H1 (cell line): ENCODE results near the gene TMEM250. TPM values are rescaled to one million over a fixed set of nuclear protein-coding genes. Genes with fewer than 3 reads are reported as not detected.

Experiments used
- CTCF ChIA-PET: fragments of 300-600 bp; sonication (Branson Sonifier 250); formaldehyde crosslinking; loops from one replicate; lab custom pipeline; 2021; ENCODE audit not compliant: partially characterized antibody; lab: Charles Lee
- POLR2A ChIA-PET: fragments of 300-600 bp; sonication (Branson Sonifier 250); formaldehyde crosslinking; loops from one replicate; lab custom pipeline; 2021; ENCODE audit warnings: inconsistent platforms; ENCODE audit not compliant: partially characterized antibody; lab: Charles Lee
- DNase-seq, 2 experiments: peaks; one replicate each; pipeline versions ENCODE4 v3.0.0 to v3.0.0-alpha.2; 2010 to 2022; ENCODE audit warnings: low spot score in 2 of 2, low read depth in 1 of 2, mixed read lengths in 1 of 2
- FAIRE-seq: peaks from 2 replicates; lab custom pipeline; 2011; peaks lifted over from hg19 to GRCh38; lab: Jason Lieb, UNC
- H2AFZ ChIP-seq: 2 replicates; pipeline ENCODE4 v1.8.1; 2012; ENCODE audit warnings: low read length, inconsistent platforms
- H2AK5ac ChIP-seq: 2 replicates; pipeline ENCODE4 v1.6.1; 2013; ENCODE audit warnings: low read depth, low read length
- H2BK120ac ChIP-seq: replicated peaks from 2 replicates; pipeline ENCODE3; 2013; ENCODE audit warnings: low read depth, low read length, inconsistent platforms
- H2BK12ac ChIP-seq: 2 replicates; pipeline ENCODE4 v1.6.1; 2013; ENCODE audit warnings: low read depth, low read length
- H2BK15ac ChIP-seq: 2 replicates; pipeline ENCODE4 v1.6.1; 2013; ENCODE audit warnings: low read length
- H2BK20ac ChIP-seq: 2 replicates; pipeline ENCODE4 v1.6.1; 2013; ENCODE audit warnings: low read length
- H2BK5ac ChIP-seq: 2 replicates; pipeline ENCODE4 v1.6.1; 2013; ENCODE audit warnings: low read depth, low read length
- H3K14ac ChIP-seq: 2 replicates; pipeline ENCODE4 v1.6.1; 2013; ENCODE audit warnings: inconsistent platforms; ENCODE audit not compliant: insufficient read length
- H3K18ac ChIP-seq: 2 replicates; pipeline ENCODE4 v1.6.1; 2013; ENCODE audit warnings: low read length; ENCODE audit errors: extremely low read depth
- H3K23ac ChIP-seq: 2 replicates; pipeline ENCODE4 v1.6.1; 2013; ENCODE audit warnings: inconsistent platforms; ENCODE audit not compliant: insufficient read length
- H3K23me2 ChIP-seq: 2 replicates; pipeline ENCODE4 v1.6.1; 2013; ENCODE audit warnings: low read depth, low read length
- H3K27ac ChIP-seq: 2 replicates; pipeline ENCODE4 v1.6.1; 2011; ENCODE audit warnings: low read depth, low read length, inconsistent platforms
- H3K27me3 ChIP-seq, 4 experiments: replicated peaks in 1 of 4; 1 replicate in 1 of 4; 2 replicates in 3 of 4; pipeline versions ENCODE4 v1.6.1 to v1.8.1; 2011 to 2013; ENCODE audit warnings: low read length in 3 of 4, mild to moderate bottlenecking in 3 of 4, inconsistent platforms in 2 of 4, mixed read lengths in 2 of 4, moderate library complexity in 1 of 4; ENCODE audit not compliant: control insufficient read depth in 3 of 4, insufficient read depth in 3 of 4; ENCODE audit errors: extremely low read depth in 1 of 4
- H3K36me3 ChIP-seq, 4 experiments: 2 replicates each; pipeline versions ENCODE4 v1.6.1 to v1.8.1; 2011 to 2013; ENCODE audit warnings: mild to moderate bottlenecking in 4 of 4, low read length in 3 of 4, moderate library complexity in 2 of 4, control low read depth in 1 of 4, inconsistent platforms in 1 of 4; ENCODE audit not compliant: insufficient read depth in 4 of 4, control insufficient read depth in 2 of 4
- H3K4ac ChIP-seq: replicated peaks from 2 replicates; pipeline ENCODE3; 2013; ENCODE audit warnings: low read length, low read depth, mixed read lengths, inconsistent platforms; ENCODE audit not compliant: insufficient read length
- H3K4me1 ChIP-seq, 4 experiments: replicated peaks in 1 of 4; 1 replicate in 1 of 4; 2 replicates in 3 of 4; pipeline versions ENCODE4 v1.6.1 to v1.8.1; 2011 to 2013; ENCODE audit warnings: low read length in 3 of 4, inconsistent platforms in 2 of 4, mixed read lengths in 1 of 4; ENCODE audit not compliant: insufficient read depth in 4 of 4, control insufficient read depth in 3 of 4
- H3K4me2 ChIP-seq, 2 experiments: 2 replicates each; pipeline versions ENCODE4 v1.6.1 to v1.8.1; 2011 to 2013; ENCODE audit warnings: low read depth in 2 of 2, low read length in 2 of 2, control low read depth in 1 of 2, inconsistent platforms in 1 of 2, mild to moderate bottlenecking in 1 of 2; ENCODE audit not compliant: insufficient read depth in 1 of 2
- H3K4me3 ChIP-seq, 4 experiments: fragments of 200-600, 300-600 bp in 1 of 4; sonication (generic), shearing (Covaris generic), sonication (Bioruptor Twin) in 1 of 4; 2 replicates each; pipeline versions ENCODE4 v1.5.1 to v1.8.1; 2011 to 2016; ENCODE audit warnings: low read length in 4 of 4, low read depth in 3 of 4, control low read depth in 2 of 4, inconsistent platforms in 2 of 4, mild to moderate bottlenecking in 2 of 4, mixed read lengths in 1 of 4, moderate library complexity in 1 of 4; ENCODE audit not compliant: insufficient read depth in 2 of 4; ENCODE audit errors: extremely low read depth in 1 of 4
- H3K56ac ChIP-seq: replicated peaks from 2 replicates; pipeline ENCODE3; 2013; ENCODE audit warnings: low read depth, mild to moderate bottlenecking, mixed read lengths, low read length, inconsistent platforms; ENCODE audit not compliant: insufficient read length
- H3K79me1 ChIP-seq: 2 replicates; pipeline ENCODE4 v1.6.1; 2013; ENCODE audit warnings: low read depth, low read length, control low read depth
- H3K79me2 ChIP-seq, 2 experiments: 2 replicates each; pipeline versions ENCODE4 v1.6.1 to v1.8.1; 2012 to 2013; ENCODE audit warnings: low read length in 2 of 2, mild to moderate bottlenecking in 2 of 2, inconsistent platforms in 1 of 2; ENCODE audit not compliant: insufficient read depth in 2 of 2, control insufficient read depth in 1 of 2
- H3K9ac ChIP-seq, 4 experiments: replicated peaks in 1 of 4; 1 replicate in 1 of 4; 2 replicates in 3 of 4; pipeline versions ENCODE4 v1.6.1 to v1.8.1; 2011 to 2013; ENCODE audit warnings: low read depth in 3 of 4, low read length in 3 of 4, control low read depth in 2 of 4, mild to moderate bottlenecking in 2 of 4, moderate library complexity in 2 of 4, inconsistent platforms in 1 of 4; ENCODE audit errors: extremely low read depth in 1 of 4
- H3K9me3 ChIP-seq, 2 experiments: 2 replicates each; pipeline versions ENCODE4 v1.6.1 to v1.8.1; 2012 to 2013; ENCODE audit warnings: mild to moderate bottlenecking in 2 of 2, moderate library complexity in 2 of 2, control low read depth in 1 of 2, inconsistent platforms in 1 of 2, low read depth in 1 of 2, low read length in 1 of 2, mixed read lengths in 1 of 2; ENCODE audit not compliant: insufficient read depth in 2 of 2
- H4K20me1 ChIP-seq, 2 experiments: replicated peaks in 1 of 2; 2 replicates each; pipeline versions ENCODE3 to v1.8.1; 2011 to 2013; ENCODE audit warnings: inconsistent platforms in 2 of 2, low read length in 2 of 2, mild to moderate bottlenecking in 1 of 2; ENCODE audit not compliant: insufficient read depth in 2 of 2, control insufficient read depth in 1 of 2
- H4K5ac ChIP-seq: 2 replicates; pipeline ENCODE4 v1.6.1; 2013; ENCODE audit warnings: low read length, low read depth, mixed read lengths, inconsistent platforms; ENCODE audit not compliant: insufficient read length
- H4K8ac ChIP-seq: 2 replicates; pipeline ENCODE4 v1.8.0; 2013; ENCODE audit warnings: mild to moderate bottlenecking, moderate library complexity, low read length, inconsistent platforms; ENCODE audit not compliant: insufficient read depth; ENCODE audit errors: extremely low read depth
- H4K91ac ChIP-seq: replicated peaks from 2 replicates; pipeline ENCODE3; 2013; ENCODE audit warnings: low read length, mixed read lengths, inconsistent platforms; ENCODE audit not compliant: insufficient read length
- BACH1 ChIP-seq: IDR thresholded peaks from 2 replicates; pipeline ENCODE4 v1.6.1; 2012; ENCODE audit warnings: low read length, improper control_type of control experiment
- BRCA1 ChIP-seq: IDR thresholded peaks from 2 replicates; pipeline ENCODE4 v1.6.1; 2012; ENCODE audit warnings: low read depth, low read length, improper control_type of control experiment
- E2F6 ChIP-seq: IDR thresholded peaks from 2 replicates; pipeline ENCODE4 v1.6.1; 2012; ENCODE audit warnings: inconsistent platforms
- GTF2F1 ChIP-seq: IDR thresholded peaks from 2 replicates; pipeline ENCODE4 v1.6.1; 2012; ENCODE audit warnings: low read depth, low read length, improper control_type of control experiment, borderline replicate concordance
- POLR2A ChIP-seq, 2 experiments: IDR thresholded peaks; 1 replicate in 1 of 2; 2 replicates in 1 of 2; pipeline ENCODE4 v1.6.1; 2011; ENCODE audit warnings: low read depth in 2 of 2, low read length in 2 of 2, mild to moderate bottlenecking in 2 of 2; ENCODE audit errors: control extremely low read depth in 1 of 2
- RNF2 ChIP-seq: fragments of 200-900, 300-1000 bp; sonication (generic); IDR thresholded peaks from 2 replicates; pipeline ENCODE4 v1.7.1; 2016; ENCODE audit warnings: borderline replicate concordance, low read depth, mild to moderate bottlenecking, antibody characterized with exemption, low read length; ENCODE audit not compliant: poor library complexity, severe bottlenecking; ENCODE audit errors: missing control alignments
- SAP30 ChIP-seq: fragments of 300-600 bp; sonication (generic); IDR thresholded peaks from 2 replicates; pipeline ENCODE4 v1.7.1; 2012; ENCODE audit warnings: low read length, moderate library complexity, mild to moderate bottlenecking, inconsistent platforms; ENCODE audit not compliant: insufficient read depth, insufficient replicate concordance
- SIN3A ChIP-seq, 2 experiments: IDR thresholded peaks in 1 of 2; conservative IDR thresholded peaks in 1 of 2; 2 replicates each; pipeline ENCODE4 v1.6.1; 2011 to 2012; ENCODE audit warnings: low read length in 2 of 2, improper control_type of control experiment in 1 of 2, low read depth in 1 of 2, mild to moderate bottlenecking in 1 of 2
- SIX5 ChIP-seq: IDR thresholded peaks from 2 replicates; pipeline ENCODE4 v1.6.1; 2011; ENCODE audit warnings: mild to moderate bottlenecking, low read depth, low read length
- SUZ12 ChIP-seq: fragments of 200-600 bp; sonication (generic); IDR thresholded peaks from 2 replicates; pipeline ENCODE4 v1.6.1; 2012; ENCODE audit warnings: mild to moderate bottlenecking, inconsistent platforms, low read length, moderate library complexity, mixed read lengths
- TAF1 ChIP-seq: IDR thresholded peaks from 2 replicates; pipeline ENCODE4 v1.6.1; 2011; ENCODE audit warnings: mild to moderate bottlenecking, low read depth, low read length
- WGBS, 2 experiments: shearing (Covaris generic) in 1 of 2; methylation state at CpG; one replicate each; pipeline versions ENCODE4 v1.1.6 to v1.1.7; 2013 to 2015; ENCODE audit warnings: low lambda C conversion rate in 2 of 2, mixed read lengths in 2 of 2, inconsistent platforms in 1 of 2, low coverage in 1 of 2, missing lambda C conversion rate in 1 of 2; ENCODE audit not compliant: insufficient replicate concordance in 2 of 2, insufficient coverage in 1 of 2, insufficient read length in 1 of 2; ENCODE audit errors: extremely low coverage in 1 of 2, missing lambda C conversion rate in 1 of 2; 5-methylcytosine and 5-hydroxymethylcytosine counted together
- polyA plus RNA-seq, 7 experiments: library from polyadenylated mRNA; depleted of rRNA in 3 of 7; stranded (reverse) in 5 of 7; unstranded in 2 of 7; fragments of >200 nt in 5 of 7; fragments of 200-250 nt in 2 of 7; gene quantifications; 1 replicate in 5 of 7; 2 replicates in 1 of 7; 4 replicates in 1 of 7; pipeline versions ENCODE4 v1.2.1 to v1.2.3, GENCODE V29; 2011 to 2013; ENCODE audit warnings: missing spikeins in 2 of 7, mixed read lengths in 2 of 7
- total RNA-seq: library from RNA; stranded (reverse); fragmentation: NEBNext Ultra II Directional; extraction: Animal tissue kit (Norgen Biotek cat#: 25700); gene quantifications from 2 replicates; pipeline ENCODE4 v1.2.1, GENCODE V29; 2021

TMEM250 gene
- total and polyA plus RNA-seq, 2 of the 8 experiments (the other 6 are each of a cell fraction or from before 2014, with no cell fraction given), result 22.3 to 34.9 TPM

- no peaks in the 10 kb centered on the region for H3K9me3 ChIP-seq
- no peaks in the 10 kb centered on the region for H3K79me1 ChIP-seq
- H3K23me2 ChIP-seq, result peaks cover 4% of the 10 kb centered on the region; the same call in 1 of the 2 replicates
- no peak overlapping the region for H3K4me2 ChIP-seq
- peaks cover 4 to 29% (median 22%) of the 10 kb centered on the region in 4 experiments; a peak in 6 of 7 replicates for H3K27me3 ChIP-seq
- no peak overlapping the region; the same call in 1 of the 2 replicates for H4K8ac ChIP-seq
- H3K79me2 ChIP-seq, result no peaks in the 10 kb centered on the region
- ChIA-PET POLR2A (interaction anchor here (0.9 kb wide), 1 partner anchor 345 kb away, joined by 3 read pairs; no protein-coding TSS in a partner anchor), CTCF (interaction anchor here (0.9 to 2.3 kb wide), 5 partner anchors 9 to 122 kb away, joined by 3 to 10 read pairs (median 4); no protein-coding TSS in a partner anchor)
- peak overlapping the region; percentile 19; the same call in 1 of the 2 replicates for H2BK15ac ChIP-seq
- FAIRE-seq (no peak), DNase-seq (no peak)
- no peak overlapping the region for H3K56ac ChIP-seq
- H2AK5ac ChIP-seq, result peak overlapping the region; percentile 75; the same call in 1 of the 2 replicates
- H3K18ac ChIP-seq, result no peak overlapping the region
- no peaks in the 10 kb centered on the region for H3K36me3 ChIP-seq
- no peaks in the 10 kb centered on the region for H4K20me1 ChIP-seq
- no peak overlapping the region for H3K14ac ChIP-seq
- no peak overlapping the region for H4K91ac ChIP-seq
- H2AFZ ChIP-seq, result no peak overlapping the region
- 86% methylated on average over 18 of the region's 18 CpGs; no CpG with 5 or more reads in 1 of the 2 experiments for WGBS, 2 experiments
- peak overlapping the region; percentile 35; the same call in 1 of the 2 replicates for H2BK5ac ChIP-seq
- H4K5ac ChIP-seq, result no peak overlapping the region
- no peak overlapping the region for H3K27ac ChIP-seq
- H3K4me3 ChIP-seq, result no peak overlapping the region
- H3K4me1 ChIP-seq, result peaks cover 0 to 23% (median 14%) of the 10 kb centered on the region in 4 experiments; a peak in 6 of 7 replicates
- H2BK12ac ChIP-seq, result no peak overlapping the region
- no peak overlapping the region for H3K23ac ChIP-seq
- no peak overlapping the region for H3K9ac ChIP-seq
- no peak overlapping the region for H3K4ac ChIP-seq
- no peak overlapping the region for H2BK20ac ChIP-seq
- H2BK120ac ChIP-seq, result no peak overlapping the region
- TF ChIP-seq SAP30 (no peak), SIX5 (no peak), BRCA1 (no peak), BACH1 (no peak), SIN3A (conservative IDR thresholded peaks at IDR 0.05 in 1 of 2, IDR thresholded peaks at IDR 0.05 in 1 of 2; ENCODE audit: low read depth in 1 of 2, low read length in 2 of 2) (no peak), RNF2 (no peak), TAF1 (no peak), POLR2A (IDR thresholded peaks at IDR 0.05; ENCODE audit: control extremely low read depth in 1 of 2, low read depth in 2 of 2, low read length in 2 of 2) (no peak), SUZ12 (no peak), GTF2F1 (no peak), E2F6 (no peak)
These were observed 16.9 kb upstream of the TMEM250 start for GRCh38 chr9:136135326-136136126.
